Brain microvascular endothelial cell (primary cell): ENCODE results near the gene SRSF10.
A peak's percentile ranks its signal among the peaks of the same experiment; 100 is the strongest.

Source experiments
- DNase-seq: peaks from one replicate; pipeline ENCODE4 v3.0.0-alpha.2; 2020
- H3K27ac ChIP-seq: fragments of 250-450 bp; sonication (Bioruptor Pico); 2 replicates; pipeline ENCODE4 v1.5.1; 2020; ENCODE audit warnings: mild to moderate bottlenecking, moderate library complexity
- H3K27me3 ChIP-seq: fragments of 250-450 bp; sonication (Bioruptor Pico); replicated peaks from 2 replicates; pipeline ENCODE4 v1.5.1; 2020; ENCODE audit warnings: mild to moderate bottlenecking
- H3K36me3 ChIP-seq: fragments of 250-450 bp; sonication (Bioruptor Pico); replicated peaks from 2 replicates; pipeline ENCODE4 v1.5.1; 2020; ENCODE audit warnings: mild to moderate bottlenecking
- H3K4me3 ChIP-seq: 2 replicates; pipeline ENCODE4 v1.5.1; 2011; ENCODE audit warnings: low read depth, mild to moderate bottlenecking, control low read depth, low read length, moderate library complexity
- in situ Hi-C: cut with HindIII; loops from 2 replicates; pipeline ENCODE4 v1.10.0; 2017; ENCODE audit warnings: low sequenced_read_pairs, low pct_ligation_motif_present
- TF ChIP-seq, protein P1 (sequence below): IDR thresholded peaks from 2 replicates; pipeline ENCODE4 v1.5.1; 2011; ENCODE audit warnings: low read depth, mild to moderate bottlenecking, moderate library complexity, low read length, control low read depth, inconsistent platforms; ENCODE audit errors: missing control alignments

SRSF10 gene

GRCh38 chr1:23966973-23967493, 13.1 kb downstream of the SRSF10 start:
- peaks cover 31% of the 10 kb centered on the region for H3K36me3 ChIP-seq
- in situ Hi-C loops = no loop called here
- no peak overlapping the region for H3K4me3 ChIP-seq
- no peak for DNase-seq
- H3K27me3 ChIP-seq = no peaks in the 10 kb centered on the region
- TF ChIP-seq, protein P1, sequence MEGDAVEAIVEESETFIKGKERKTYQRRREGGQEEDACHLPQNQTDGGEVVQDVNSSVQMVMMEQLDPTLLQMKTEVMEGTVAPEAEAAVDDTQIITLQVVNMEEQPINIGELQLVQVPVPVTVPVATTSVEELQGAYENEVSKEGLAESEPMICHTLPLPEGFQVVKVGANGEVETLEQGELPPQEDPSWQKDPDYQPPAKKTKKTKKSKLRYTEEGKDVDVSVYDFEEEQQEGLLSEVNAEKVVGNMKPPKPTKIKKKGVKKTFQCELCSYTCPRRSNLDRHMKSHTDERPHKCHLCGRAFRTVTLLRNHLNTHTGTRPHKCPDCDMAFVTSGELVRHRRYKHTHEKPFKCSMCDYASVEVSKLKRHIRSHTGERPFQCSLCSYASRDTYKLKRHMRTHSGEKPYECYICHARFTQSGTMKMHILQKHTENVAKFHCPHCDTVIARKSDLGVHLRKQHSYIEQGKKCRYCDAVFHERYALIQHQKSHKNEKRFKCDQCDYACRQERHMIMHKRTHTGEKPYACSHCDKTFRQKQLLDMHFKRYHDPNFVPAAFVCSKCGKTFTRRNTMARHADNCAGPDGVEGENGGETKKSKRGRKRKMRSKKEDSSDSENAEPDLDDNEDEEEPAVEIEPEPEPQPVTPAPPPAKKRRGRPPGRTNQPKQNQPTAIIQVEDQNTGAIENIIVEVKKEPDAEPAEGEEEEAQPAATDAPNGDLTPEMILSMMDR = no peak
- H3K27ac ChIP-seq = no peak overlapping the region

DNA sequence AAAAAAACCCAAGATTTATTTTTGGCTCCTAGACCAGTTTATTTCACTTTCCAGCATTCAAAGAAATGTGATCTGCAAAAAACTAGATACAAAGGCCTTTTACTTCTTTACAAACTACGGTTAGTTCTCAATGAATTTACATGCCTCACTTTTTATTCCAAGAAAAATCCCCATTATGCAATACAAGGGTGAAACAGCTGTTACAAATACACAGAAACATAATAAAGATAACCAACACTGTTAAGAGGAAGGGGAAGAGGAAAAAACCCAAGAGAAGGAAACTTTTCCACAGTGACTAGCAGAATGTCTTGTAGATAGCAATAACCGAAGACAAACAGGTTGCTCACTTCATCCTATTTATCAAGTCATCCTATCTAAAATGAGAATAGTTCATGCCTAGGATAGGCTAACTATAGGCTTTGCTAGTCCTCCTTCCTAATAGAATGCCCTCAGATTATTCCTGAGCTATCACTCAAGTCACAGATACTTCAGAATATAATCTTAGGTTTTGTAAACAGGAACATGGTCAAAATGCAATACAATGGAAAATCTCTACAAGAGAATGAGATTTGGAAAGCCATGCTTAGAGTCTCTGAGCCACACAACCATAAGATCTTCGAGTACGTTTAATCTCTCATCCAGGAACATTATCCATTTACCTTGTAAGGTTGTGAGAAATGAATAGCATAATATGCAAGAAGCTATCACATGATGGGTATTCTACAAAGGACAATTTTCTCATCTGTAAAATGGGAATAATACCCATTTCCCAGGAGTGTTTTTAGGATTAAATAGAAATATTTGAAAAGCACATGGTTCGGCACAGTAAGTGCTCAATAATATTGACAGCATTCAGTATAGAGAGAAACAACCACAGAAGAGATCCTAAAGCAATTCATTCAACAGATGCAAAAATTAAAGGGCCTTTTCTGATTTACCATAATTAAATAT, 15.1 kb downstream of the SRSF10 start:
- Histone ChIP-seq H3K27me3 (no peaks in the 10 kb centered on the region), H3K27ac (no peak overlapping the region), H3K4me3 (no peak overlapping the region), H3K36me3 (peaks cover 25% of the 10 kb centered on the region)
- TF ChIP-seq, protein P1 = no peak
- DNase-seq = no peak
- in situ Hi-C loops = no loop called here

DNA sequence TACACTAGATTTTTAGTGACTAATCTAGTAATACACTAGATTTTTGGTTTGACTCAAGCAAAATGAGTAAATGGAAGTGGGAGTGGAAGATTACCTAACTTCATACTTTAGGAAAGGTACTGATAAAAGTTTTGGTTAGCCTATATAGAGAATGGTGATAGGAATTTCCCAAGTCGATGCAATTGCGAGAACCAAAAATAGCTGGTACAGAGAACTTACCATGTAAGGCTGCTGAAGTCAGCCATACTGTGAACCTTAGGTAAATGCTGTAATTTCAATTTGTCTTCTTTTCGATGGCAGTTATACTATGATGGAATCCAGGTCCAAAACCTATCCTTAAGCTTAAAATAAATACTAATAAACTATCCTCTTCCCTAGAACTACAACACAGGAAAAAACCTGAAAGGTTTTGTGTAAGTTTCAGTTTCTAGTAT, 15.9 kb downstream of the SRSF10 start:
- no peak overlapping the region for H3K27ac ChIP-seq
- in situ Hi-C loops = no loop called here
- no peak for DNase-seq
- no peaks in the 10 kb centered on the region for H3K27me3 ChIP-seq
- peaks cover 23% of the 10 kb centered on the region for H3K36me3 ChIP-seq
- TF ChIP-seq, protein P1 = no peak
- no peak overlapping the region for H3K4me3 ChIP-seq

- TF ChIP-seq, protein P1 = no peak
- Histone ChIP-seq H3K4me3 (no peak overlapping the region), H3K27me3 (no peaks in the 10 kb centered on the region), H3K36me3 (peaks cover 23% of the 10 kb centered on the region), H3K27ac (no peak overlapping the region)
- in situ Hi-C loops = no loop called here
- DNase-seq = no peak
These were observed 16.4 kb downstream of the SRSF10 start for GRCh38 chr1:23963617-23964234.

DNA sequence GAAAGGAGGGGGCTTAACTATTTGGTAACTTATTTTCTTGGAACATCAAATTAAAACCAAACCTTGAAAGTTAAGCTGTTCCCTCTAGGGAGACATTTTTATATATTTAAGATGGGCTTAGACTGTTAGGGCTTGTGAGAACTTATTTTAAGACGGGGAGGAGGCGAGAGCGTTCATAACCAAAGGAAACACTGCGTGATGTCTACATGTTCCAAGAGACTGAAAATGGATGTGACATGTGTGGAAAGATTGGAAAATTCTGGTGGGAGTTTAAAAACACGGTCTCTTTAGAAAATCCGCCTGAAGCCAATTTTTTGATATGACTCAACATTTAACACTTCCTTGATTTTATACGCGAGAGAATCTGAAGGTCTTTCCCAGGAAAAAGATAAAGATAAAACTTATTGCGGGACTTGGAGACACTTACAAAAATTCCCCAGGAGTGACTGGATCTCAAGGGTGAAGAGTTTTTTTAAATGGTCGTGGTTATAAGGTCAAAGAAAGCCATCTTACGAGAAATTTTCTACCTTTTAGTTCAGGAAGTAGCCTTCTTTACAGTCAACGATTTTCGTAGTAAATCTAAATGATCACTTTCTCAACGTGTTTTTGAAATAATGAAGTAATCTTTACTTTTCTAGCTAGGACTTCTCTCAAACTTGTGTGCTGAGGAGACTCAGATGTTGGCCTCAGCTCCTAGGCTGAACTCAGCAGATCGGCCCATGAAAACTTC, 19.7 kb downstream of the SRSF10 start:
- H3K27ac ChIP-seq = peak overlapping the region; percentile 96
- in situ Hi-C loops = no loop called here
- no peak for DNase-seq

More for the DNA sequence above, 19.7 kb downstream of the SRSF10 start:
- TF ChIP-seq, protein P1 = no peak
- H3K4me3 ChIP-seq = peak overlapping the region; percentile 83
- peaks cover 11% of the 10 kb centered on the region for H3K36me3 ChIP-seq
- no peaks in the 10 kb centered on the region for H3K27me3 ChIP-seq
